GM12864 (cell line): ENCODE data around the gene CD4.

ENCODE experiments used
- DNase-seq: peaks from one replicate; pipeline ENCODE4 v3.0.0-alpha.2; 2011; ENCODE audit warnings: low read depth
- H3K4me3 ChIP-seq: 2 replicates; pipeline ENCODE4 v1.5.1; 2011; ENCODE audit warnings: mild to moderate bottlenecking, low read depth, low read length, control low read depth
- TF ChIP-seq, protein P1 (sequence below): IDR thresholded peaks from 2 replicates; pipeline ENCODE4 v1.5.1; 2011; ENCODE audit warnings: low read depth, mild to moderate bottlenecking, moderate library complexity, low read length, control low read depth, inconsistent platforms; ENCODE audit errors: missing control alignments

CD4 gene

DNA sequence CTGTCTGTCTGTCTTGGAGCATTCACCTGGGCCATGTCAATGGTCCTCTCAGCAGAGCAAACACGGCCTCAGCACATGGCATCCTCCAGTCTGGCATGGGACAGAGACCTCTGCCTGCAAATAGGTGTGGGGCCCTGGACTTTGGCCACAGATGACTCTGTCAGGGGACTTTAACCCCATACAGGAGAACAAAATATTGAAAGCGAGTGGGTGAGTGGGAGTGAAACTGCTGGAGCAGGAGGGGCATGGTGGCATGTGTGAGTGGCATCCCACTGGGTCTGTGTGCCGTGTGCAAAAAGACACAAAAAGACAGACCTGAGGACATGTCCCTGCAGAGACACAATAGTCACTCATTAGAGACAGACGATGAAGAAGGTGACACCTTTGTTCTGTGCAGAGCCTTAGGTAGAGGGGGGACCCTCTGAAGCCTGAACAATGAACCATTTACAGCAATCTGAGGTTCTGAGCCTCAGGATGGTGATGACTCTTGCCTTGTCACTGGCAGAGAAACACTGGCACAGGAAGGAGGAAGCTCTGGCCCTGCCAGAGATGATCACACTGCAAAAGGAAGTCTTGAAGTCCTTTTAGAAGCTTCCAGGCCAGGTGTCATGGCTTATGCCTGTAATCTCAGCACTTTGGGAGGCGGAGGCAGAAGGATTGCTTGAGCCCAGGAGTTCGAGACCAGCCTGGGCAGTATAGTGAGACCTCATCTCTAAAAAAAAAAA, 9.5 kb upstream of the CD4 start:
- H3K4me3 ChIP-seq = no peak overlapping the region
- DNase-seq = no peak
- TF ChIP-seq, protein P1, sequence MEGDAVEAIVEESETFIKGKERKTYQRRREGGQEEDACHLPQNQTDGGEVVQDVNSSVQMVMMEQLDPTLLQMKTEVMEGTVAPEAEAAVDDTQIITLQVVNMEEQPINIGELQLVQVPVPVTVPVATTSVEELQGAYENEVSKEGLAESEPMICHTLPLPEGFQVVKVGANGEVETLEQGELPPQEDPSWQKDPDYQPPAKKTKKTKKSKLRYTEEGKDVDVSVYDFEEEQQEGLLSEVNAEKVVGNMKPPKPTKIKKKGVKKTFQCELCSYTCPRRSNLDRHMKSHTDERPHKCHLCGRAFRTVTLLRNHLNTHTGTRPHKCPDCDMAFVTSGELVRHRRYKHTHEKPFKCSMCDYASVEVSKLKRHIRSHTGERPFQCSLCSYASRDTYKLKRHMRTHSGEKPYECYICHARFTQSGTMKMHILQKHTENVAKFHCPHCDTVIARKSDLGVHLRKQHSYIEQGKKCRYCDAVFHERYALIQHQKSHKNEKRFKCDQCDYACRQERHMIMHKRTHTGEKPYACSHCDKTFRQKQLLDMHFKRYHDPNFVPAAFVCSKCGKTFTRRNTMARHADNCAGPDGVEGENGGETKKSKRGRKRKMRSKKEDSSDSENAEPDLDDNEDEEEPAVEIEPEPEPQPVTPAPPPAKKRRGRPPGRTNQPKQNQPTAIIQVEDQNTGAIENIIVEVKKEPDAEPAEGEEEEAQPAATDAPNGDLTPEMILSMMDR = no peak

DNA sequence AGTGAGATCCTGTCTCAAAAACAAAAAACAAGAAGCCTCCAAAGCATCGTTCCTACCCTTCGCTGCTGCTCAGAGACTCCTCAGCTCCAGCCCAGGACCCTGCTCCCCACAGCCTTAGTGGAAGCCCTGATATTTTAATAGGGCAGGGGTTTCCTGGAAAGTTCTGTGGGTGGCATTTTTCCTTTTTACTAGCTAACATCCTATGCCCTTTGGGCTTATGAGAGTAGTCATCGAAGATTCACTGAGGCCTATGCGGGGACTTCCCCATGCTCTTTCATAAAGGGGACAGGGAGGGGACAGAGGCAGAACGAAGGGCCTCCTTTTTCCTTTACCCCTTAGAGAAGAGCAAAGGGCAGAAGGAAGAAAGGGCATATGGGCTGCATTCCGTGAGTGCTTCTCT, 8.8 kb upstream of the CD4 start:
- no peak for DNase-seq
- TF ChIP-seq, protein P1 = no peak
- no peak overlapping the region for H3K4me3 ChIP-seq

DNA sequence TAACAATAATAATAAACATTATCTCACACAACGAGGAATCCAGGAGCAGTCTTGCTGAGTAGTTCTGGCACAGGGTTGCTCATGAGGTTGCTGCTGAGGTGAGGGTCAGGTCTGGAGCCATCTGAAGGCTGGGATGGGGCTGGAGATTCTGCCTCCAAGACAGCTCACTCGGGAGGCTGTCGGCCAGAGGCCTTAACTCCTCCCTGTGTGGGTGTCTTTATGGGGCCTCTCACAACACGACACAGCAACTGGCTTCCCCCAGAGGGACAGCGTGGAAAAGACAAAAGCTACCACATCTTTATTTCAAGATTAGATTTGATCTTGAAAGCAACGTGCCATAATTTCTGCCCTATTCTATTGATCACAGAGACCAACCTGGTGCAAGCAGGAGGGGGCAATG, 7.2 kb upstream of the CD4 start:
- TF ChIP-seq, protein P1 = no peak
- DNase-seq = no peak
- no peak overlapping the region for H3K4me3 ChIP-seq

DNA sequence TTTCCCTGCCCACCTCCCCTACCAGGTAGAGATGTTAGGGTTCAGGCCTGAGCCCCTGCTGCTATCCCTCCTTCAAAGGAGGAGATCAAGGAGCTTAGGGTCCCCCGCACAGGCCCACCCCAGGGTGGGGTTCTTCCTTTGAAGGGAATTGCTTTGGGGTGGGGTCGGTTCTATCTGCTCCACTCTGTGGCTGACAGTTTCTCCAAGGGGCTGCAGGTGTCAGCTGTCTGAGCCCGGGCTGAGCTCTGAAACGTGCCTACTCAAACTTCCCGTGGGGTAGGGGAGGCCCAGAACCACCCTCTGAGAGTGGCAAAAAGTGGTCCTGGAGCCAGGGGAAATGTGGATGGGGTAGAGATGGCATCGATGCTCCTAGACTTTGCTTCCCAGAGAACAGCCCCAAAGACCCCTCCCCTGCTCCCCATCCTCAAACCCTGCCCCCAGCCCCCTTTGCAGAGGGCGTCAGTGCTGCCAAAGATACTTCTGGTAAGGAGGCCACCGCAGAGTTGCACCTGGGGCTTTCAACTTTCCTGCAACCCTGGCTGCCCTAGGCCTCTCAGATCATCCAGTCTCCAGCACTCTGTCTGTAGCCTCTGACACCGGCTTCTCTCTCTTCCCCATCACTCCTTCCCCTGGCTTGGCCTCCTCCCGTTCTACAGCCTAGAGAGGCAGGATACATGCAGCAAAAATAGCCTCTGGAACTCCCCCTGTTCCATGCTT, 6.3 kb upstream of the CD4 start:
- no peak overlapping the region for H3K4me3 ChIP-seq
- no peak for DNase-seq

DNA sequence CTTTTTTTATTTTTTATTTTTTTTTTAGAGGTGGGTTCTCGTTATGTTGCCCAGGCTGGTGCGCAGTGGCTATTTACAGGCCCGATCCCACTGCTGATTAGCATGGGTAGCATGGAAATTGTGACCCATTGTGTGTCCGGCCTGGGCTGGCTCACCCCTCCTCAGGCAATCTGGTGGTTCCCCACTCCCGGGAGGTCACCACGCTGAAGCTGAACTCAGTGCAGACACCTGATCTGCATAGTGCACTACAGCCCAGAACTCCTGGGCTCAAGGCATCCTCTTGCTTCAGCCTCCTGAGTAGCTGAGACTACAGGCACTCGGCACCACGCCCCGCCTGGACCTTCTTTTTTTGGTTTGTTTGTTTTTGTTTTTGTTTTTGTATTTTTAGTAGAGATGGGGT, 5.5 kb upstream of the CD4 start:
- DNase-seq = no peak
- TF ChIP-seq, protein P1 = no peak
- no peak overlapping the region for H3K4me3 ChIP-seq

More for the DNA sequence above, 6.3 kb upstream of the CD4 start:
- TF ChIP-seq, protein P1 = no peak

DNA sequence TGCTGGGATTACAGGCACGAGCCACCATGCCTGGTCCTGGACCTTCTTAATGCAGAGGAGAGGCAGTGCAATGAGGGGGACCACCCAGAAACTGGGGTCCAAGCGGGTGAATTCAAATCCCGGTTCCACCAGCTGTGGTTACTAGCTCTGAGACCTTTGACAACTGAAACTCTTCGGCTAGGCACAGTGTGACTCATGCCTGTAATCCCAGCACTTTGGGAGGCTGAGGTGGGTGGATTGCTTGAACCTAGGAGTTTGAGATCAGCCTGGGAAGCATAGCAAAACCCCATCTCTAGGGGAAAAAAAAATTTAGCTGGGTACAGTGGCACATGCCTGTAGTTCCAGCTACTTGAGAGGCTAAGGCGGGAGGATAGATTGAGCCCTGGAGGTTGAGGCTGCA, 5.0 kb upstream of the CD4 start:
- no peak overlapping the region for H3K4me3 ChIP-seq
- TF ChIP-seq, protein P1 = no peak
- DNase-seq = no peak

DNA sequence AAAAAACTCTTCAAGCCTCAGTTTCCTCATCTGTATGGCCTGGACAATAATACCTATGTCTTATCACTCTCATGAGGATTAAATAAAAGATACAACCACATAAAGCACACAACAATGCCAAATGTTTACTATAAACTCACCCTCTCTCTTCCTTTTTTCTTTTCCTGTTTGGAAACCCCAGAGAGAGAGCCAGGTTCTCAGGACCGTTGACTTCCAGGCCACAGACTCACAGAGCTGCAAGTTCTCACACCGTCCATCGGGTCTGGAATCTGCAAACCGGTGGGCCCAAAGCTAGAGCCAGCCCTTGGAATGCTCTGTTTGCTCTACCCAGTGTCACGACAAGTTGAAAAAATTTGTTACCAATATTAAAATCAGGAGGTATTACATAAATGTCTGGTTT, 4.6 kb upstream of the CD4 start:
- no peak for DNase-seq

More for the DNA sequence above, 4.6 kb upstream of the CD4 start:
- H3K4me3 ChIP-seq = no peak overlapping the region
- TF ChIP-seq, protein P1 = no peak
